ENCODE results near the gene SEPSECS.

The SEPSECS gene

GRCh38 chr4:25159837-25160713 lies at the start of gene SEPSECS:
Gene SEPSECS (minus strand): TSS chr4:25160449. CDS start chr4:25160369, 80 bp downstream.
- no peaks in the 10 kb centered on the region; the same call in 1 of the 2 replicates for H3K36me3 ChIP-seq (replicated peaks)
- in situ Hi-C loops (cut with MboI; ENCODE audit: low sequenced_read_pairs) = no loop called here
- peak within 1 kb of the TSS; percentile 72 for H3K4me3 ChIP-seq
- H3K9me3 ChIP-seq = no peaks in the 10 kb centered on the region
- DNase-seq (ENCODE audit: low spot score in 2 of 2) = peak; percentile 95 to 98
- H3K27me3 ChIP-seq (ENCODE audit: low read depth) = no peaks in the 10 kb centered on the region
- H3K4me1 ChIP-seq = peaks cover 5% of the 10 kb centered on the region

GRCh38 chr4:25209702-25210101 lies 49.5 kb upstream of the SEPSECS start:
- H3K4me1 ChIP-seq = no peaks in the 10 kb centered on the region
- DNase-seq (ENCODE audit: low spot score in 2 of 2) = no peak
- no peaks in the 10 kb centered on the region for H3K36me3 ChIP-seq (replicated peaks)
- no peaks in the 10 kb centered on the region for H3K27me3 ChIP-seq (ENCODE audit: low read depth)
- H3K4me3 ChIP-seq = no peak overlapping the region
- in situ Hi-C loops (cut with MboI; ENCODE audit: low sequenced_read_pairs) = no loop called here
- no peaks in the 10 kb centered on the region for H3K9me3 ChIP-seq

- H3K4me3 ChIP-seq = no peak overlapping the region
- no peaks in the 10 kb centered on the region for H3K27me3 ChIP-seq (ENCODE audit: low read depth)
- in situ Hi-C loops (cut with MboI; ENCODE audit: low sequenced_read_pairs) = no loop called here
- no peaks in the 10 kb centered on the region for H3K36me3 ChIP-seq (replicated peaks)
- no peaks in the 10 kb centered on the region for H3K9me3 ChIP-seq
- DNase-seq (ENCODE audit: low spot score in 2 of 2) = no peak
- no peaks in the 10 kb centered on the region for H3K4me1 ChIP-seq
These were observed 47.7 kb upstream of the SEPSECS start for GRCh38 chr4:25207997-25208396.

- Histone ChIP-seq H3K9me3 (no peaks in the 10 kb centered on the region), H3K4me1 (no peaks in the 10 kb centered on the region), H3K4me3 (no peak overlapping the region), H3K27me3 (ENCODE audit: low read depth) (no peaks in the 10 kb centered on the region), H3K36me3 (replicated peaks) (no peaks in the 10 kb centered on the region)
- DNase-seq (ENCODE audit: low spot score in 2 of 2) = no peak
- in situ Hi-C loops (cut with MboI; ENCODE audit: low sequenced_read_pairs) = loop anchor here (25.0 kb wide), 1 partner anchor 164 kb away; no protein-coding TSS in a partner anchor
These were observed 38.5 kb upstream of the SEPSECS start for GRCh38 chr4:25198713-25199112.

- H3K4me3 ChIP-seq = no peak overlapping the region
- in situ Hi-C loops (cut with MboI; ENCODE audit: low sequenced_read_pairs) = loop anchor here (25.0 kb wide), 1 partner anchor 172 kb away; no protein-coding TSS in a partner anchor
- H3K9me3 ChIP-seq = no peaks in the 10 kb centered on the region
- no peaks in the 10 kb centered on the region for H3K27me3 ChIP-seq (ENCODE audit: low read depth)
- DNase-seq (ENCODE audit: low spot score in 2 of 2) = no peak
- H3K36me3 ChIP-seq (replicated peaks) = no peaks in the 10 kb centered on the region
- no peaks in the 10 kb centered on the region for H3K4me1 ChIP-seq
These were observed 30.2 kb upstream of the SEPSECS start for GRCh38 chr4:25190407-25190806.

GRCh38 chr4:25184056-25184455 lies 23.8 kb upstream of the SEPSECS start:
- no peak overlapping the region for H3K4me3 ChIP-seq
- H3K4me1 ChIP-seq = no peaks in the 10 kb centered on the region
- no peaks in the 10 kb centered on the region for H3K9me3 ChIP-seq
- DNase-seq (ENCODE audit: low spot score in 2 of 2) = no peak
- no peaks in the 10 kb centered on the region for H3K27me3 ChIP-seq (ENCODE audit: low read depth)
- in situ Hi-C loops (cut with MboI; ENCODE audit: low sequenced_read_pairs) = loop anchor here (25.0 kb wide), 1 partner anchor 178 kb away; no protein-coding TSS in a partner anchor
- H3K36me3 ChIP-seq (replicated peaks) = no peaks in the 10 kb centered on the region

- no peaks in the 10 kb centered on the region for H3K27me3 ChIP-seq (ENCODE audit: low read depth)
- no peak for DNase-seq (ENCODE audit: low spot score in 2 of 2)
- in situ Hi-C loops (cut with MboI; ENCODE audit: low sequenced_read_pairs) = loop anchor here (25.0 kb wide), 1 partner anchor 179 kb away; no protein-coding TSS in a partner anchor
These were observed 22.7 kb upstream of the SEPSECS start for GRCh38 chr4:25182937-25183336.

GRCh38 chr4:25180524-25181131 lies 20.4 kb upstream of the SEPSECS start:
- no peaks in the 10 kb centered on the region for H3K4me1 ChIP-seq
- no peaks in the 10 kb centered on the region for H3K27me3 ChIP-seq (ENCODE audit: low read depth)
- H3K9me3 ChIP-seq = no peaks in the 10 kb centered on the region
- H3K4me3 ChIP-seq = no peak overlapping the region
- H3K36me3 ChIP-seq (replicated peaks) = no peaks in the 10 kb centered on the region
- in situ Hi-C loops (cut with MboI; ENCODE audit: low sequenced_read_pairs) = loop anchor here (25.0 kb wide), 1 partner anchor 182 kb away; no protein-coding TSS in a partner anchor
- peak; percentile 62 to 65 for DNase-seq (ENCODE audit: low spot score in 2 of 2)

More at GRCh38 chr4:25182937-25183336, 22.7 kb upstream of the SEPSECS start:
- Histone ChIP-seq H3K9me3 (no peaks in the 10 kb centered on the region), H3K36me3 (replicated peaks) (no peaks in the 10 kb centered on the region), H3K4me3 (no peak overlapping the region), H3K4me1 (no peaks in the 10 kb centered on the region)

- no peak for DNase-seq (ENCODE audit: low spot score in 2 of 2)
- in situ Hi-C loops (cut with MboI; ENCODE audit: low sequenced_read_pairs) = loop anchor here (25.0 kb wide), 1 partner anchor 183 kb away; no protein-coding TSS in a partner anchor
- Histone ChIP-seq H3K27me3 (ENCODE audit: low read depth) (no peaks in the 10 kb centered on the region), H3K36me3 (replicated peaks) (no peaks in the 10 kb centered on the region), H3K4me1 (no peaks in the 10 kb centered on the region), H3K4me3 (no peak overlapping the region), H3K9me3 (no peaks in the 10 kb centered on the region)
These were observed 18.6 kb upstream of the SEPSECS start for GRCh38 chr4:25178838-25179261.

GRCh38 chr4:25177147-25177546 lies 16.9 kb upstream of the SEPSECS start:
- no peaks in the 10 kb centered on the region for H3K36me3 ChIP-seq (replicated peaks)
- H3K27me3 ChIP-seq (ENCODE audit: low read depth) = no peaks in the 10 kb centered on the region
- H3K4me3 ChIP-seq = no peak overlapping the region
- in situ Hi-C loops (cut with MboI; ENCODE audit: low sequenced_read_pairs) = loop anchor here (25.0 kb wide), 1 partner anchor 185 kb away; no protein-coding TSS in a partner anchor
- H3K4me1 ChIP-seq = no peaks in the 10 kb centered on the region
- H3K9me3 ChIP-seq = no peaks in the 10 kb centered on the region
- DNase-seq (ENCODE audit: low spot score in 2 of 2) = no peak

GRCh38 chr4:25174674-25175073 lies 14.4 kb upstream of the SEPSECS start:
- no peak overlapping the region for H3K4me3 ChIP-seq
- H3K9me3 ChIP-seq = no peaks in the 10 kb centered on the region
- no peaks in the 10 kb centered on the region; the same call in 1 of the 2 replicates for H3K36me3 ChIP-seq (replicated peaks)
- H3K4me1 ChIP-seq = no peaks in the 10 kb centered on the region
- no peak for DNase-seq (ENCODE audit: low spot score in 2 of 2)
- no peaks in the 10 kb centered on the region for H3K27me3 ChIP-seq (ENCODE audit: low read depth)
- in situ Hi-C loops (cut with MboI; ENCODE audit: low sequenced_read_pairs) = loop anchor here (25.0 kb wide), 1 partner anchor 188 kb away; no protein-coding TSS in a partner anchor

- H3K4me3 ChIP-seq = no peak overlapping the region
- no peaks in the 10 kb centered on the region for H3K27me3 ChIP-seq (ENCODE audit: low read depth)
- H3K4me1 ChIP-seq = no peaks in the 10 kb centered on the region
- no peaks in the 10 kb centered on the region for H3K9me3 ChIP-seq
- no peaks in the 10 kb centered on the region; the same call in 1 of the 2 replicates for H3K36me3 ChIP-seq (replicated peaks)
- in situ Hi-C loops (cut with MboI; ENCODE audit: low sequenced_read_pairs) = no loop called here
- DNase-seq (ENCODE audit: low spot score in 2 of 2) = no peak
These were observed 13.0 kb upstream of the SEPSECS start for GRCh38 chr4:25172961-25173915.
